ENCODE measurements around the gene MATN1.

The MATN1 gene

DNA sequence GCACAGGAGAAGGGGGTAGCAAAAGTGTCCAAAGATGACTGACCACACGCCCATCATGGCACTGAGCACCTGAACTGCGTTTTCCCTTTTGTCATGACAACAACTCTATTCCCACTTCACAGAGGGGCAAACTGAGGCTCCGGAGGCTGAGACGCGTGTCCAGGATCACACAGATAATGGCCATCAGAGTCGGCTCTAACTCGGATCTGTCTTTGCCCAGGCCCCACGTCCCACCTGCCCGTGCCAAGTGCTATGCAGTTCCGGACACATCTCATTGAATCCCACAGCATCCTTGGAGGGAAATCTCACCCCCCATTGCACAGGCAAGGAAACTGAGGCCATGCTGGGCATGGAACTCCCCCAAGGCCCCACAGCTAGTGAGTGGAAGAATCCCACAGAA is 62.1 kb downstream of the MATN1 start:
- no peak for DNase-seq (ENCODE audit: low spot score)
